ENCODE results near the gene ASB6. TPM values are rescaled to one million over a fixed set of nuclear protein-coding genes. Genes with fewer than 3 reads are reported as not detected.

The ASB6 gene
- total RNA-seq, 1 experiment from 2014 or later = 19.1 TPM

GRCh38 chr9:129626079-129626624 is 15.8 kb downstream of the ASB6 start, which contains the start of gene NTMT1:
Gene NTMT1, plus strand, starts transcription at chr9:129626163. Its CDS starts 6,541 bp downstream, at chr9:129632704.
- Histone ChIP-seq H3K4me1 (ENCODE audit: insufficient read depth, low read length) (peaks cover 19% of the 10 kb centered on the region), H4K20me1 (ENCODE audit: low read length) (peaks cover 21% of the 10 kb centered on the region; the same call in 1 of the 2 replicates), H3K27ac (ENCODE audit: low read length) (peak within 1 kb of the TSS; percentile 61), H3K9me2 (replicated peaks; ENCODE audit: low read length) (no peaks in the 10 kb centered on the region), H3F3A (ENCODE audit: low read length, unreplicated experiment) (no peaks in the 10 kb centered on the region), H3K9ac (ENCODE audit: low read length) (peak within 1 kb of the TSS; percentile 96), H2AFZ (ENCODE audit: low read length) (peak within 1 kb of the TSS; percentile 75), H3K4me3 (ENCODE audit: low read length) (peak within 1 kb of the TSS; percentile 87), H3K4me2 (ENCODE audit: low read length) (peak within 1 kb of the TSS; percentile 93), H3K79me2 (ENCODE audit: low read length) (peaks cover 53% of the 10 kb centered on the region), H3K36me3 (ENCODE audit: low read depth, low read length) (no peaks in the 10 kb centered on the region; the same call in 1 of the 2 replicates), H3K27me3 (ENCODE audit: low read length) (no peaks in the 10 kb centered on the region), H3K9me3 (ENCODE audit: low read length) (no peaks in the 10 kb centered on the region)
- POLR2A ChIA-PET (ENCODE audit: unreplicated experiment) = interaction anchor here (0.5 kb wide), 1 partner anchor 452 kb away, joined by 3 read pairs; no protein-coding TSS in a partner anchor
- intact Hi-C loops (cut with micrococcal nuclease) = no loop called here
- BruUV-seq (replicated peaks) = TSS peak; percentile 55
- CTCF ChIA-PET = interaction anchor here (0.6 to 1.1 kb wide), 3 partner anchors 409 to 494 kb away, joined by 4 to 13 read pairs (median 6); no protein-coding TSS in a partner anchor
- peak; percentile 68 for ATAC-seq
- TF ChIP-seq EZH2 (IDR thresholded peaks at IDR 0.05; ENCODE audit: low read length, unreplicated experiment) (no peak), EZH2phosphoT487 (IDR thresholded peaks at IDR 0.05; ENCODE audit: borderline replicate concordance, low read length) (no peak)
- TF ChIP-seq, protein P1, sequence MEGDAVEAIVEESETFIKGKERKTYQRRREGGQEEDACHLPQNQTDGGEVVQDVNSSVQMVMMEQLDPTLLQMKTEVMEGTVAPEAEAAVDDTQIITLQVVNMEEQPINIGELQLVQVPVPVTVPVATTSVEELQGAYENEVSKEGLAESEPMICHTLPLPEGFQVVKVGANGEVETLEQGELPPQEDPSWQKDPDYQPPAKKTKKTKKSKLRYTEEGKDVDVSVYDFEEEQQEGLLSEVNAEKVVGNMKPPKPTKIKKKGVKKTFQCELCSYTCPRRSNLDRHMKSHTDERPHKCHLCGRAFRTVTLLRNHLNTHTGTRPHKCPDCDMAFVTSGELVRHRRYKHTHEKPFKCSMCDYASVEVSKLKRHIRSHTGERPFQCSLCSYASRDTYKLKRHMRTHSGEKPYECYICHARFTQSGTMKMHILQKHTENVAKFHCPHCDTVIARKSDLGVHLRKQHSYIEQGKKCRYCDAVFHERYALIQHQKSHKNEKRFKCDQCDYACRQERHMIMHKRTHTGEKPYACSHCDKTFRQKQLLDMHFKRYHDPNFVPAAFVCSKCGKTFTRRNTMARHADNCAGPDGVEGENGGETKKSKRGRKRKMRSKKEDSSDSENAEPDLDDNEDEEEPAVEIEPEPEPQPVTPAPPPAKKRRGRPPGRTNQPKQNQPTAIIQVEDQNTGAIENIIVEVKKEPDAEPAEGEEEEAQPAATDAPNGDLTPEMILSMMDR (conservative IDR thresholded peaks at IDR 0.05; ENCODE audit: low read depth, low read length) = no peak
- DNase-seq = peak; percentile 64

GRCh38 chr9:129624947-129625346 is 17.0 kb downstream of the ASB6 start:
- peaks cover 41% of the 10 kb centered on the region for H3K79me2 ChIP-seq (ENCODE audit: low read length)
- no peaks in the 10 kb centered on the region for H3K27me3 ChIP-seq (ENCODE audit: low read length)
- no peaks in the 10 kb centered on the region; the same call in 1 of the 2 replicates for H3K36me3 ChIP-seq (ENCODE audit: low read depth, low read length)
- ChIA-PET POLR2A (ENCODE audit: unreplicated experiment) (no interaction called here), CTCF (interaction anchor here (0.5 to 1.7 kb wide), 2 partner anchors 15 to 493 kb away, joined by 3 to 4 read pairs; no protein-coding TSS in a partner anchor)
- DNase-seq (no peak), ATAC-seq (no peak)
- peaks cover 16% of the 10 kb centered on the region; the same call in 1 of the 2 replicates for H4K20me1 ChIP-seq (ENCODE audit: low read length)
- intact Hi-C loops (cut with micrococcal nuclease) = no loop called here
- H3K9ac ChIP-seq (ENCODE audit: low read length) = no peak overlapping the region
- H3K9me2 ChIP-seq (replicated peaks; ENCODE audit: low read length) = no peaks in the 10 kb centered on the region
- no peak overlapping the region for H3K27ac ChIP-seq (ENCODE audit: low read length)
- TF ChIP-seq EZH2 (IDR thresholded peaks at IDR 0.05; ENCODE audit: low read length, unreplicated experiment) = no peak
- TF ChIP-seq, protein P1 (conservative IDR thresholded peaks at IDR 0.05; ENCODE audit: low read depth, low read length) = no peak
- no peak for TF ChIP-seq EZH2phosphoT487 (IDR thresholded peaks at IDR 0.05; ENCODE audit: borderline replicate concordance, low read length)
- no peak overlapping the region for H3K4me2 ChIP-seq (ENCODE audit: low read length)
- no peaks in the 10 kb centered on the region for H3F3A ChIP-seq (ENCODE audit: low read length, unreplicated experiment)
- H3K4me1 ChIP-seq (ENCODE audit: insufficient read depth, low read length) = peaks cover 19% of the 10 kb centered on the region
- H3K9me3 ChIP-seq (ENCODE audit: low read length) = no peaks in the 10 kb centered on the region
- BruUV-seq (replicated peaks) = no TSS peak
- no peak overlapping the region for H2AFZ ChIP-seq (ENCODE audit: low read length)
- no peak overlapping the region for H3K4me3 ChIP-seq (ENCODE audit: low read length)
